HEK293 (cell line): ENCODE measurements around the gene PAPSS1.

Source experiments
- ATF2 ChIP-seq: fragments of 450-650 bp; formaldehyde crosslinking; IDR thresholded peaks from 2 replicates; pipeline ENCODE4 v1.5.1; 2016; ENCODE audit warnings: missing biosample characterization, missing genetic modification characterization, low read depth
- CTCF ChIP-seq: fragments of 450-650 bp; formaldehyde crosslinking; IDR thresholded peaks from 2 replicates; pipeline ENCODE4 v1.5.1; 2016; ENCODE audit warnings: missing biosample characterization, missing genetic modification characterization
- KLF17 ChIP-seq: fragments of 450-650 bp; formaldehyde crosslinking; IDR thresholded peaks from 2 replicates; pipeline ENCODE4 v1.5.1; 2016; ENCODE audit warnings: missing biosample characterization, missing genetic modification characterization
- PRDM4 ChIP-seq: fragments of 450-650 bp; formaldehyde crosslinking; IDR thresholded peaks from 2 replicates; pipeline ENCODE4 v1.5.1; 2017; ENCODE audit warnings: missing biosample characterization, missing genetic modification characterization
- YY2 ChIP-seq: fragments of 450-650 bp; formaldehyde crosslinking; IDR thresholded peaks from 2 replicates; pipeline ENCODE4 v1.5.1; 2016; ENCODE audit warnings: missing biosample characterization, missing genetic modification characterization

- no peak for TF ChIP-seq PRDM4
- no peak for TF ChIP-seq ATF2 (tag by site-specific recombination)
- no peak for TF ChIP-seq YY2 (tag by site-specific recombination)
- no peak for TF ChIP-seq CTCF (tag by site-specific recombination)
- no peak for TF ChIP-seq KLF17
Observed at GRCh38 chr4:107570952-107571351, 149.1 kb downstream of the PAPSS1 start.
